ENCODE results near the gene UBXN4.
A peak's percentile ranks its signal among the peaks of the same experiment; 100 is the strongest.

DNA sequence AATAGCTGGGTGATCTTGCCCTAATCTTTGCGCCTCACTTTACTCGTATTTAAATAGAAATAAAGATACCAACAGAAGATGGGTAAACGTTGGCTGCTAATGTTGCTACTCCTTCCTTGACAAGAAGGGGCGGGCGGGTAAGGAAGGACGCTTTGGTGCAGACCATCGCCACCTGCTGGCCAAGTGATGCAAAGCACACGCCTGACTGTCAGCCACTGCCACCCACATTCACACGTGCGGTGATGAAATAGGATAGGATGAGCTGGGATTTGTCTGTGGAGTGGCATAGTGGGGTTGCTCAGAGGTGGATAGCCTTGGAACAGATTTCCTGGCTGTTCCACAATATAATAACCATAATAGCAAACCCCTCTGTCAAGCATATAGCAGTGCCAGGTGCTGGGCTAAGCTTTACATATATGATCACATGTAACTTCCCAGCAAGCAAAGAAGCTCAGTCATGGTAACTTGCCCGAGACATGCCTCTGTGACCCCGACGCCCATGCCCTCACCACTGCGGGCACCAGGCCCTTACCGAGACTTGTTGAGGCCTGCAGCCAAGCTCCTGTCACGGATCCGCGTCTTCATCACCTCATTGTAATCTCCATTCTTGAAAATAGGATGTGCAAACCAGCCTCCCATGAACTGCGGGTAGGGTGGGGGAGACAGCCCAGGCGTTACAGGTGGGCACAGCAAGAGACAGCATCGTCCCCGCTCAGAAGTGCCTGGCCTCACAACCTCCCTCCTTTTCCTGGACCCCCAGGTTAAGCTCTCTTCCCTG lies 56.0 kb downstream of the UBXN4 start:
- TF ChIP-seq, protein P1, sequence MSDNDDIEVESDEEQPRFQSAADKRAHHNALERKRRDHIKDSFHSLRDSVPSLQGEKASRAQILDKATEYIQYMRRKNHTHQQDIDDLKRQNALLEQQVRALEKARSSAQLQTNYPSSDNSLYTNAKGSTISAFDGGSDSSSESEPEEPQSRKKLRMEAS (IDR thresholded peaks at IDR 0.05), result peak; percentile 80
- no peak for TF ChIP-seq POLR2A (IDR thresholded peaks at IDR 0.05; ENCODE audit: borderline replicate concordance, extremely low read depth, insufficient read depth, insufficient read length)
